Measurements from ENCODE around the gene RETREG3. TPM values are rescaled to one million over a fixed set of nuclear protein-coding genes. Genes with fewer than 3 reads are reported as not detected.
A peak's percentile ranks its signal among the peaks of the same experiment; 100 is the strongest.
"Not testable (repeated sequence)": the region's sequence is repeated elsewhere in the genome, so short reads cannot be mapped to it uniquely, and the experiment has no call there.

Gene RETREG3
- total RNA-seq, 1 donor from 2014 or later = 48.7 TPM

- peaks cover 29% of the 10 kb centered on the region for H3K4me1 Mint-ChIP-seq
- peaks cover 2% of the 10 kb centered on the region for H3K27me3 Mint-ChIP-seq (ENCODE audit: low read depth)
- no peaks in the 10 kb centered on the region for H3K36me3 Mint-ChIP-seq (ENCODE audit: low read depth)
- H3K27ac Mint-ChIP-seq (ENCODE audit: unreplicated experiment) = no peak overlapping the region
- H3K9me3 Mint-ChIP-seq = no peaks in the 10 kb centered on the region
- DNase-seq (ENCODE audit: low read depth, low spot score) = no peak
- no peak for TF ChIP-seq CTCF (conservative IDR thresholded peaks at IDR 0.05)
- H3K4me3 Mint-ChIP-seq = peak overlapping the region; percentile 92
These were observed 55.9 kb downstream of the RETREG3 start for GRCh38 chr17:42553161-42553818.

GRCh38 chr17:42552736-42553135, 56.4 kb downstream of the RETREG3 start, which contains the start of gene HSD17B1:
HSD17B1 (plus strand) TSS chr17:42552923; CDS start chr17:42552934, 11 bp downstream.
- Mint-ChIP-seq H3K4me1 (peaks cover 29% of the 10 kb centered on the region), H3K4me3 (peak within 1 kb of the TSS; percentile 92)
- H3K36me3 Mint-ChIP-seq (ENCODE audit: low read depth); H3K9me3 Mint-ChIP-seq; H3K27ac Mint-ChIP-seq (ENCODE audit: unreplicated experiment); DNase-seq (ENCODE audit: low read depth, low spot score); H3K27me3 Mint-ChIP-seq (ENCODE audit: low read depth): not testable (repeated sequence)

- no peaks in the 10 kb centered on the region for H3K36me3 Mint-ChIP-seq (ENCODE audit: low read depth)
- peaks cover 13% of the 10 kb centered on the region for H3K4me1 Mint-ChIP-seq
- peak overlapping the region; percentile 72 for H3K4me3 Mint-ChIP-seq
- H3K27ac Mint-ChIP-seq (ENCODE audit: unreplicated experiment) = peak overlapping the region; percentile 35
- no peak for TF ChIP-seq CTCF (conservative IDR thresholded peaks at IDR 0.05)
- no peak for DNase-seq (ENCODE audit: low read depth, low spot score)
- H3K9me3 Mint-ChIP-seq = no peaks in the 10 kb centered on the region
- peaks cover 2% of the 10 kb centered on the region for H3K27me3 Mint-ChIP-seq (ENCODE audit: low read depth)
These were observed 60.0 kb downstream of the RETREG3 start for GRCh38 chr17:42548993-42549755.

GRCh38 chr17:42548070-42548837, 60.9 kb downstream of the RETREG3 start:
- peak; percentile 63 for TF ChIP-seq CTCF (conservative IDR thresholded peaks at IDR 0.05)
- no peaks in the 10 kb centered on the region for H3K36me3 Mint-ChIP-seq (ENCODE audit: low read depth)
- peak overlapping the region; percentile 27 for H3K27ac Mint-ChIP-seq (ENCODE audit: unreplicated experiment)
- peaks cover 13% of the 10 kb centered on the region for H3K4me1 Mint-ChIP-seq
- no peaks in the 10 kb centered on the region for H3K9me3 Mint-ChIP-seq
- peak overlapping the region; percentile 72 for H3K4me3 Mint-ChIP-seq
- H3K27me3 Mint-ChIP-seq (ENCODE audit: low read depth) = peaks cover 2% of the 10 kb centered on the region
- peak; percentile 52 for DNase-seq (ENCODE audit: low read depth, low spot score)

GRCh38 chr17:42547698-42548069, 61.5 kb downstream of the RETREG3 start:
- no peak for DNase-seq (ENCODE audit: low read depth, low spot score)
- Mint-ChIP-seq H3K4me1 (peaks cover 13% of the 10 kb centered on the region), H3K4me3 (peak overlapping the region; percentile 25), H3K27ac (ENCODE audit: unreplicated experiment) (no peak overlapping the region), H3K27me3 (ENCODE audit: low read depth) (peaks cover 2% of the 10 kb centered on the region), H3K36me3 (ENCODE audit: low read depth) (no peaks in the 10 kb centered on the region), H3K9me3 (no peaks in the 10 kb centered on the region)
- TF ChIP-seq CTCF (conservative IDR thresholded peaks at IDR 0.05) = no peak
